LNCaP clone FGC (cell line): Measurements from ENCODE around the gene KLK8.

Source experiments
- DNase-seq: peaks from one replicate; pipeline ENCODE4 v3.0.0-alpha.2; 2011; ENCODE audit warnings: low read depth
- H3K4me3 ChIP-seq: 2 replicates; pipeline ENCODE4 v1.5.1; 2011; ENCODE audit warnings: mild to moderate bottlenecking, low read depth, low read length, control low read depth
- TF ChIP-seq, protein P1 (sequence below): IDR thresholded peaks from 2 replicates; pipeline ENCODE4 v1.5.1; 2012; ENCODE audit warnings: mild to moderate bottlenecking; ENCODE audit not compliant: control insufficient read depth, insufficient read depth; ENCODE audit errors: extremely low read depth

Gene KLK8

GRCh38 chr19:50952910-50953309, 48.5 kb downstream of the KLK8 start, which contains the start of gene KLK5:
Gene KLK5, minus strand, starts transcription at chr19:50953038. Its CDS starts 381 bp downstream, at chr19:50952657.
- no peak within 1 kb of the TSS for H3K4me3 ChIP-seq
- TF ChIP-seq, protein P1, sequence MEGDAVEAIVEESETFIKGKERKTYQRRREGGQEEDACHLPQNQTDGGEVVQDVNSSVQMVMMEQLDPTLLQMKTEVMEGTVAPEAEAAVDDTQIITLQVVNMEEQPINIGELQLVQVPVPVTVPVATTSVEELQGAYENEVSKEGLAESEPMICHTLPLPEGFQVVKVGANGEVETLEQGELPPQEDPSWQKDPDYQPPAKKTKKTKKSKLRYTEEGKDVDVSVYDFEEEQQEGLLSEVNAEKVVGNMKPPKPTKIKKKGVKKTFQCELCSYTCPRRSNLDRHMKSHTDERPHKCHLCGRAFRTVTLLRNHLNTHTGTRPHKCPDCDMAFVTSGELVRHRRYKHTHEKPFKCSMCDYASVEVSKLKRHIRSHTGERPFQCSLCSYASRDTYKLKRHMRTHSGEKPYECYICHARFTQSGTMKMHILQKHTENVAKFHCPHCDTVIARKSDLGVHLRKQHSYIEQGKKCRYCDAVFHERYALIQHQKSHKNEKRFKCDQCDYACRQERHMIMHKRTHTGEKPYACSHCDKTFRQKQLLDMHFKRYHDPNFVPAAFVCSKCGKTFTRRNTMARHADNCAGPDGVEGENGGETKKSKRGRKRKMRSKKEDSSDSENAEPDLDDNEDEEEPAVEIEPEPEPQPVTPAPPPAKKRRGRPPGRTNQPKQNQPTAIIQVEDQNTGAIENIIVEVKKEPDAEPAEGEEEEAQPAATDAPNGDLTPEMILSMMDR: no peak
- DNase-seq: no peak

DNA sequence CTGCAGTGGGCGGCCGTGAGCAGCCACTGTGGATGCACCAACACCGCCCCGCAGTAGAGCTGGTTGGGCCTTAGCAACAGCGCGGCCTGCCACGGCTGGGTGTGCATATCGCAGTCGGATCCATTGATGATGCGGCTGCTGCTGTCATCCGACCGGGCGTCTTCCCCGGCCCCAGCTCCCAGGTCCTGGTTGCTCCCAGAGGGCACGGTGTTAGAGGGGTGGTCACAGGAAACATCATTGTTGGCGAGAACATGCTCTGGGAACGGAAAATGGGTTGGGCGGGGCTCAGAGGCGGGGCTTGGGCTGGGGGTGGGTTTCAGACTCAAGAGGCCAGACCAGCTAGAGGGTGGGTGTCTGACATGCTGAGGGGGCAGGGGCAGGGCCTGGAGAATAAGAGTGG, 51.5 kb downstream of the KLK8 start:
- TF ChIP-seq, protein P1: no peak
- DNase-seq: no peak

GRCh38 chr19:50947123-50947522, 54.3 kb downstream of the KLK8 start:
- no peak overlapping the region for H3K4me3 ChIP-seq
- no peak for DNase-seq
- TF ChIP-seq, protein P1: no peak

More for the DNA sequence above, 51.5 kb downstream of the KLK8 start:
- no peak overlapping the region for H3K4me3 ChIP-seq
